LNCAP (cell line): ENCODE measurements around the gene APOL4.

Experiments
- CTCF ChIP-seq: fragments of 450-650 bp; IDR thresholded peaks from 2 replicates; pipeline ENCODE4 v1.5.1; 2017; ENCODE audit warnings: mild to moderate bottlenecking

The APOL4 gene

GRCh38 chr22:36175892-36176291 is 25.7 kb downstream of the APOL4 start:
- TF ChIP-seq CTCF: no peak

- no peak for TF ChIP-seq CTCF
Observed at GRCh38 chr22:36171941-36172340, 29.7 kb downstream of the APOL4 start.

GRCh38 chr22:36166518-36167220 is 34.9 kb downstream of the APOL4 start:
- no peak for TF ChIP-seq CTCF

GRCh38 chr22:36166086-36166485 is 35.5 kb downstream of the APOL4 start:
- TF ChIP-seq CTCF: no peak

GRCh38 chr22:36165141-36165540 is 36.5 kb downstream of the APOL4 start:
- TF ChIP-seq CTCF: no peak

GRCh38 chr22:36164621-36165020 is 37.0 kb downstream of the APOL4 start:
- no peak for TF ChIP-seq CTCF

- no peak for TF ChIP-seq CTCF
Observed at GRCh38 chr22:36163497-36163896, 38.1 kb downstream of the APOL4 start.
